ENCODE data around the gene CARD9. TPM values are rescaled to one million over a fixed set of nuclear protein-coding genes. Genes with fewer than 3 reads are reported as not detected.

Gene CARD9
- total and polyA plus RNA-seq, 8 donors: 0.92 to 8.2 (median 1.3) TPM; not detected in 1

GRCh38 chr9:136329636-136330405, 43.6 kb downstream of the CARD9 start:
- Histone ChIP-seq H3K9me3 (no peaks in the 10 kb centered on the region), H3K4me1 (peaks cover 28 to 47% (median 36%) of the 10 kb centered on the region in 4 donors), H3K27ac (peak overlapping the region in 1 of 5 donors; percentile 13), H3K36me3 (peaks cover 0 to 6% (median 0%) of the 10 kb centered on the region in 4 donors), H3K4me3 (no peak overlapping the region), H3K27me3 (peaks cover 0 to 16% (median 0%) of the 10 kb centered on the region in 3 donors)
- no peak for DNase-seq
- 85 to 93% (median 91%) methylated on average over 17 to 23 of the region's 23 CpGs for WGBS, 5 donors
- intact Hi-C loops (cut with DNase I; ENCODE audit: low total_unique reads): loop anchor here (10.0 kb wide), 1 partner anchor 75 kb away; the partner anchor contains the start of gene SNAPC4
- TF ChIP-seq POLR2AphosphoS5 (IDR thresholded peaks at IDR 0.05) (no peak), POLR2A (IDR thresholded peaks at IDR 0.05) (no peak), CTCF (IDR thresholded peaks at IDR 0.05) (no peak), EP300 (IDR thresholded peaks at IDR 0.05) (no peak)

- Histone ChIP-seq H3K4me1 (peaks cover 28 to 50% (median 39%) of the 10 kb centered on the region in 4 donors), H3K4me3 (peak overlapping the region in 3 of 4 donors; percentile 65 to 87 (median 70)), H3K9me3 (no peaks in the 10 kb centered on the region), H3K27me3 (peaks cover 0 to 16% (median 0%) of the 10 kb centered on the region in 3 donors), H3K36me3 (peaks cover 0 to under 1% (median 0%) of the 10 kb centered on the region in 4 donors), H3K27ac (peak overlapping the region in 2 of 5 donors; percentile 80 to 87)
- whole genome bisulfite sequencing, 5 donors: 74 to 90% (median 79%) methylated on average over 10 to 19 of the region's 19 CpGs
- intact Hi-C loops (cut with DNase I; ENCODE audit: low total_unique reads): no loop called here
- no peak for DNase-seq
- no peak for TF ChIP-seq EP300 (IDR thresholded peaks at IDR 0.05)
- TF ChIP-seq POLR2A (IDR thresholded peaks at IDR 0.05): no peak
- no peak for TF ChIP-seq POLR2AphosphoS5 (IDR thresholded peaks at IDR 0.05)
- no peak for TF ChIP-seq CTCF (IDR thresholded peaks at IDR 0.05)
Measured at GRCh38 chr9:136329211-136329627, 44.2 kb downstream of the CARD9 start.

GRCh38 chr9:136328622-136329041, 44.8 kb downstream of the CARD9 start:
- H3K4me1 ChIP-seq: peaks cover 28 to 50% (median 40%) of the 10 kb centered on the region in 4 donors
- intact Hi-C loops (cut with DNase I; ENCODE audit: low total_unique reads): no loop called here
- DNase-seq: peak in 1 of 2 donors; percentile 83
- H3K27ac ChIP-seq: peak overlapping the region in 4 of 5 donors; percentile 56 to 87 (median 74)
- no peak for TF ChIP-seq POLR2AphosphoS5 (IDR thresholded peaks at IDR 0.05)
- TF ChIP-seq POLR2A (IDR thresholded peaks at IDR 0.05): no peak
- no peak for TF ChIP-seq CTCF (IDR thresholded peaks at IDR 0.05)
- no peak for TF ChIP-seq EP300 (IDR thresholded peaks at IDR 0.05)
- H3K27me3 ChIP-seq: peaks cover 0 to 16% (median 0%) of the 10 kb centered on the region in 3 donors
- WGBS, 5 donors: 21 to 38% (median 33%) methylated on average over 15 of the region's 15 CpGs
- H3K9me3 ChIP-seq: no peaks in the 10 kb centered on the region
- peak overlapping the region; percentile 64 to 87 (median 68) for H3K4me3 ChIP-seq
- H3K36me3 ChIP-seq: no peaks in the 10 kb centered on the region

GRCh38 chr9:136328011-136328621, 45.4 kb downstream of the CARD9 start:
- peak; percentile 69 to 87 for DNase-seq
- H3K4me3 ChIP-seq: peak overlapping the region; percentile 64 to 87 (median 68)
- H3K36me3 ChIP-seq: no peaks in the 10 kb centered on the region
- TF ChIP-seq POLR2AphosphoS5 (IDR thresholded peaks at IDR 0.05): no peak
- no peak for TF ChIP-seq POLR2A (IDR thresholded peaks at IDR 0.05)
- no peak for TF ChIP-seq EP300 (IDR thresholded peaks at IDR 0.05)
- TF ChIP-seq CTCF (IDR thresholded peaks at IDR 0.05): no peak
- H3K27me3 ChIP-seq: peaks cover 0 to 16% (median 0%) of the 10 kb centered on the region in 3 donors
- WGBS, 5 donors: 18 to 30% (median 24%) methylated on average over 3 to 13 of the region's 13 CpGs
- intact Hi-C loops (cut with DNase I; ENCODE audit: low total_unique reads): no loop called here
- H3K9me3 ChIP-seq: no peaks in the 10 kb centered on the region
- peak overlapping the region in 4 of 5 donors; percentile 56 to 87 (median 74) for H3K27ac ChIP-seq
- H3K4me1 ChIP-seq: peaks cover 28 to 50% (median 40%) of the 10 kb centered on the region in 4 donors

Measured in stomach (tissue), 9 donors.